ENCODE measurements around the gene DMD.

The DMD gene

GRCh38 chrX:32185160-32185559 is 1026.2 kb downstream of the DMD start:
- no peak for DNase-seq

- DNase-seq = no peak
Observed at GRCh38 chrX:32183066-32183465, 1028.3 kb downstream of the DMD start.

GRCh38 chrX:32176510-32176909 is 1034.8 kb downstream of the DMD start:
- DNase-seq = no peak

GRCh38 chrX:32170481-32170880 is 1040.9 kb downstream of the DMD start:
- no peak for DNase-seq

- DNase-seq = no peak
Observed at GRCh38 chrX:32155044-32155638, 1056.2 kb downstream of the DMD start.

GRCh38 chrX:32153585-32153984 is 1057.8 kb downstream of the DMD start:
- DNase-seq = no peak

GRCh38 chrX:32150141-32150540 is 1061.2 kb downstream of the DMD start:
- DNase-seq = no peak

- DNase-seq = no peak
Observed at GRCh38 chrX:32141841-32142240, 1069.5 kb downstream of the DMD start.

GRCh38 chrX:32139476-32139875 is 1071.9 kb downstream of the DMD start:
- no peak for DNase-seq

- peak; percentile 47 for DNase-seq
Observed at GRCh38 chrX:32137525-32137924, 1073.8 kb downstream of the DMD start.

- DNase-seq = no peak
Observed at GRCh38 chrX:32126997-32127396, 1084.4 kb downstream of the DMD start.

- no peak for DNase-seq
Observed at GRCh38 chrX:32118832-32119231, 1092.5 kb downstream of the DMD start.

GRCh38 chrX:32116047-32116446 is 1095.3 kb downstream of the DMD start:
- DNase-seq = no peak

GRCh38 chrX:32087663-32088062 is 1123.7 kb downstream of the DMD start:
- no peak for DNase-seq

- DNase-seq = no peak
Observed at GRCh38 chrX:32084757-32085156, 1126.6 kb downstream of the DMD start.

GRCh38 chrX:32048285-32048684 is 1163.1 kb downstream of the DMD start:
- no peak for DNase-seq

GRCh38 chrX:32045149-32045548 is 1166.2 kb downstream of the DMD start:
- no peak for DNase-seq

- no peak for DNase-seq
Observed at GRCh38 chrX:32041181-32041580, 1170.2 kb downstream of the DMD start.

- DNase-seq = no peak
Observed at GRCh38 chrX:32026772-32027171, 1184.6 kb downstream of the DMD start.

GRCh38 chrX:32024072-32024471 is 1187.3 kb downstream of the DMD start:
- DNase-seq = no peak

- DNase-seq = no peak
Observed at GRCh38 chrX:32016195-32016594, 1195.2 kb downstream of the DMD start.

GRCh38 chrX:32010948-32011347 is 1200.4 kb downstream of the DMD start:
- DNase-seq = no peak

GRCh38 chrX:32010212-32010611 is 1201.1 kb downstream of the DMD start:
- no peak for DNase-seq

GRCh38 chrX:31993637-31994036 is 1217.7 kb downstream of the DMD start:
- DNase-seq = no peak

GRCh38 chrX:31988975-31989374 is 1222.4 kb downstream of the DMD start:
- no peak for DNase-seq

Measured in right forelimb (tissue), 1 donor.